Measurements from ENCODE around the gene RIPOR1.

RIPOR1 gene

DNA sequence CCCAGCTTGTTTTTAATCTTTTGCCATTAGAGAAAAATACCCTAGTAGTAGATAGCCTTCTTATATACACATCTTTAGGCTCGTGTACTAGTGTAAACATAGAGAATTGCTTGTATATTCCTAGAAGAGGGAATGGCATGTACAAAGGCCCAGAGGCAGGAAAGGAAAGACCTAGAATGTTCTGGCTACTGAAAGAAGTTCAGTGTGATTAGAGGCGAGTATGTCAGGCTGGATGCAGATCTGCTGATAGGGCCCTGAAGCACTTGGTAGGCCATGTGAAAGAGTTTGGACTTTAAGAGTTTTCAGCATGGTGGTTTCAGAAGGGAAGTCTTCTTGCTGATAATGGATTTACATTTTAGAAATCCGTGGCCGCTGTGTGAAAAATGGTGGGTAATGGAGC, 51.1 kb downstream of the RIPOR1 start:
- 95% methylated on average over 4 of the region's 4 CpGs for WGBS

GRCh38 chr16:67580202-67580601, 51.6 kb downstream of the RIPOR1 start:
- Histone ChIP-seq H2AFZ (ENCODE audit: low read depth, low read length) (no peak overlapping the region), H3K4ac (ENCODE audit: low read depth in 1 of 2, low read length in 2 of 2) (no peak overlapping the region), H2BK120ac (ENCODE audit: low read depth, low read length) (no peak overlapping the region), H3K27me3 (ENCODE audit: control insufficient read depth in 1 of 2, insufficient read depth in 1 of 2, low read length in 2 of 2) (no peaks in the 10 kb centered on the region), H3K36me3 (ENCODE audit: control insufficient read depth in 1 of 2, insufficient read depth in 2 of 2, low read depth in 1 of 2, low read length in 2 of 2) (peaks cover 10 to 18% of the 10 kb centered on the region in 2 experiments), H3K4me1 (ENCODE audit: control insufficient read depth, insufficient read depth, low read depth, low read length) (peaks cover 2% of the 10 kb centered on the region), H3K27ac (ENCODE audit: low read length, poor library complexity, severe bottlenecking) (no peak overlapping the region), H4K8ac (ENCODE audit: low read length) (no peak overlapping the region), H2BK15ac (ENCODE audit: low read depth, poor library complexity, severe bottlenecking) (no peak overlapping the region), H3K79me1 (replicated peaks; ENCODE audit: low read length, poor library complexity, severe bottlenecking) (peaks cover 5% of the 10 kb centered on the region), H3K4me3 (ENCODE audit: insufficient read depth in 1 of 2, low read depth in 1 of 2, low read length in 2 of 2) (no peak overlapping the region), H2AK5ac (ENCODE audit: low read length, severe bottlenecking) (no peak overlapping the region), H3K4me2 (ENCODE audit: low read length, poor library complexity, severe bottlenecking) (no peak overlapping the region), H3K23ac (ENCODE audit: low read length in 2 of 2) (no peak overlapping the region), H3K14ac (ENCODE audit: low read length in 2 of 2) (no peak overlapping the region), H2BK12ac (ENCODE audit: low read length in 2 of 2) (no peak overlapping the region), H4K91ac (ENCODE audit: low read length) (no peak overlapping the region), H3K18ac (ENCODE audit: low read depth in 1 of 2, low read length in 2 of 2) (no peak overlapping the region), H2BK5ac (ENCODE audit: low read depth, low read length, poor library complexity, severe bottlenecking) (no peak overlapping the region), H3K9ac (ENCODE audit: low read length) (no peak overlapping the region), H3K9me3 (ENCODE audit: control insufficient read depth, low read length) (no peaks in the 10 kb centered on the region)
- 100% methylated on average over 4 of the region's 4 CpGs for WGBS
- DNase-seq, result no peak

More for the DNA sequence above, 51.1 kb downstream of the RIPOR1 start:
- peaks cover 15 to 23% of the 10 kb centered on the region in 2 experiments for H3K36me3 ChIP-seq (ENCODE audit: control insufficient read depth in 1 of 2, insufficient read depth in 2 of 2, low read depth in 1 of 2, low read length in 2 of 2)
- H2AK5ac ChIP-seq (ENCODE audit: low read length, severe bottlenecking), result no peak overlapping the region
- H4K91ac ChIP-seq (ENCODE audit: low read length), result no peak overlapping the region
- H3K4ac ChIP-seq (ENCODE audit: low read depth in 1 of 2, low read length in 2 of 2), result no peak overlapping the region
- no peak overlapping the region for H2BK15ac ChIP-seq (ENCODE audit: low read depth, poor library complexity, severe bottlenecking)
- no peak overlapping the region for H2BK120ac ChIP-seq (ENCODE audit: low read depth, low read length)
- H2BK12ac ChIP-seq (ENCODE audit: low read length in 2 of 2), result no peak overlapping the region
- H3K9ac ChIP-seq (ENCODE audit: low read length), result no peak overlapping the region
- no peak overlapping the region for H3K14ac ChIP-seq (ENCODE audit: low read length in 2 of 2)
- no peak overlapping the region for H2BK5ac ChIP-seq (ENCODE audit: low read depth, low read length, poor library complexity, severe bottlenecking)
- no peak overlapping the region for H3K4me3 ChIP-seq (ENCODE audit: insufficient read depth in 1 of 2, low read depth in 1 of 2, low read length in 2 of 2)
- H3K4me1 ChIP-seq (ENCODE audit: control insufficient read depth, insufficient read depth, low read depth, low read length), result no peaks in the 10 kb centered on the region
- peaks cover 8% of the 10 kb centered on the region for H3K79me1 ChIP-seq (replicated peaks; ENCODE audit: low read length, poor library complexity, severe bottlenecking)
- no peak overlapping the region for H4K8ac ChIP-seq (ENCODE audit: low read length)
- no peak overlapping the region for H3K18ac ChIP-seq (ENCODE audit: low read depth in 1 of 2, low read length in 2 of 2)
- no peak overlapping the region for H2AFZ ChIP-seq (ENCODE audit: low read depth, low read length)
- no peak overlapping the region for H3K27ac ChIP-seq (ENCODE audit: low read length, poor library complexity, severe bottlenecking)
- no peaks in the 10 kb centered on the region for H3K9me3 ChIP-seq (ENCODE audit: control insufficient read depth, low read length)
- no peak overlapping the region for H3K23ac ChIP-seq (ENCODE audit: low read length in 2 of 2)
- H3K4me2 ChIP-seq (ENCODE audit: low read length, poor library complexity, severe bottlenecking), result no peak overlapping the region
- no peak for DNase-seq
- no peaks in the 10 kb centered on the region for H3K27me3 ChIP-seq (ENCODE audit: control insufficient read depth in 1 of 2, insufficient read depth in 1 of 2, low read length in 2 of 2)

DNA sequence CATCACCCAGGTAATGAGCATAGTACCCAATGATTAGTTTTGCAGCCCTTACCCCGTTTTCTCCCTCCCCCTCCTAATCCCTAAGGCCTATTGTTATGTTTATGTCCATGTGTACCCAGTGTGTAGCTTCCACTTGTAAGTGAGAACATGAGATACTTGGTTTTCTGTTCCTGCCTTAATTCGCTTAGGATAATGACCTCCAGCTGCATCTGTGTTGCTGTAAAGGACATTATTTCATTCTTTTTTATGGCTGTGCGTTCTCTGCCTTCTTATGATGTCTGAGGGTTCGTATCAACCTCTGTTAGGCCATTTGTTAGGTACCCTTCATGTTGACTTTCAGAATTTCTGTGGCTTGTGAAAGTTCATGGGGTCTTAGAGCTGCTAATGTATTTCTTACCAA, 64.7 kb downstream of the RIPOR1 start:
- H3K27me3 ChIP-seq (ENCODE audit: control insufficient read depth in 1 of 2, insufficient read depth in 1 of 2, low read length in 2 of 2), result no peaks in the 10 kb centered on the region
- no peak overlapping the region for H3K23ac ChIP-seq (ENCODE audit: low read length in 2 of 2)
- 80% methylated on average over 3 of the region's 4 CpGs for whole genome bisulfite sequencing
- no peak for DNase-seq
- H3K79me1 ChIP-seq (replicated peaks; ENCODE audit: low read length, poor library complexity, severe bottlenecking), result peaks cover 29% of the 10 kb centered on the region
- no peak overlapping the region for H3K4me3 ChIP-seq (ENCODE audit: insufficient read depth in 1 of 2, low read depth in 1 of 2, low read length in 2 of 2)
- no peak overlapping the region for H2BK120ac ChIP-seq (ENCODE audit: low read depth, low read length)
- H4K8ac ChIP-seq (ENCODE audit: low read length), result no peak overlapping the region
- H3K18ac ChIP-seq (ENCODE audit: low read depth in 1 of 2, low read length in 2 of 2), result no peak overlapping the region
- H3K9ac ChIP-seq (ENCODE audit: low read length), result no peak overlapping the region
- no peaks in the 10 kb centered on the region for H3K9me3 ChIP-seq (ENCODE audit: control insufficient read depth, low read length)
- H4K91ac ChIP-seq (ENCODE audit: low read length), result no peak overlapping the region
- H3K4me2 ChIP-seq (ENCODE audit: low read length, poor library complexity, severe bottlenecking), result no peak overlapping the region
- no peak overlapping the region for H2BK12ac ChIP-seq (ENCODE audit: low read length in 2 of 2)
- peaks cover 1% of the 10 kb centered on the region for H3K4me1 ChIP-seq (ENCODE audit: control insufficient read depth, insufficient read depth, low read depth, low read length)
- peaks cover 0 to 10% of the 10 kb centered on the region in 2 experiments for H3K36me3 ChIP-seq (ENCODE audit: control insufficient read depth in 1 of 2, insufficient read depth in 2 of 2, low read depth in 1 of 2, low read length in 2 of 2)
- no peak overlapping the region for H2AFZ ChIP-seq (ENCODE audit: low read depth, low read length)
- no peak overlapping the region for H2AK5ac ChIP-seq (ENCODE audit: low read length, severe bottlenecking)
- no peak overlapping the region for H3K14ac ChIP-seq (ENCODE audit: low read length in 2 of 2)
- H2BK15ac ChIP-seq (ENCODE audit: low read depth, poor library complexity, severe bottlenecking), result no peak overlapping the region
- H2BK5ac ChIP-seq (ENCODE audit: low read depth, low read length, poor library complexity, severe bottlenecking), result no peak overlapping the region
- no peak overlapping the region for H3K4ac ChIP-seq (ENCODE audit: low read depth in 1 of 2, low read length in 2 of 2)
- H3K27ac ChIP-seq (ENCODE audit: low read length, poor library complexity, severe bottlenecking), result no peak overlapping the region

- Histone ChIP-seq H2BK15ac (ENCODE audit: low read depth, poor library complexity, severe bottlenecking) (no peak overlapping the region), H3K36me3 (ENCODE audit: control insufficient read depth in 1 of 2, insufficient read depth in 2 of 2, low read depth in 1 of 2, low read length in 2 of 2) (peaks cover 0 to 10% of the 10 kb centered on the region in 2 experiments), H4K8ac (ENCODE audit: low read length) (no peak overlapping the region), H3K27me3 (ENCODE audit: control insufficient read depth in 1 of 2, insufficient read depth in 1 of 2, low read length in 2 of 2) (no peaks in the 10 kb centered on the region), H3K79me1 (replicated peaks; ENCODE audit: low read length, poor library complexity, severe bottlenecking) (peaks cover 30% of the 10 kb centered on the region), H3K4me1 (ENCODE audit: control insufficient read depth, insufficient read depth, low read depth, low read length) (peaks cover 1% of the 10 kb centered on the region), H3K4me2 (ENCODE audit: low read length, poor library complexity, severe bottlenecking) (no peak overlapping the region), H3K4me3 (ENCODE audit: insufficient read depth in 1 of 2, low read depth in 1 of 2, low read length in 2 of 2) (no peak overlapping the region), H3K9ac (ENCODE audit: low read length) (no peak overlapping the region), H3K18ac (ENCODE audit: low read depth in 1 of 2, low read length in 2 of 2) (no peak overlapping the region), H3K27ac (ENCODE audit: low read length, poor library complexity, severe bottlenecking) (no peak overlapping the region), H3K9me3 (ENCODE audit: control insufficient read depth, low read length) (no peaks in the 10 kb centered on the region), H2BK5ac (ENCODE audit: low read depth, low read length, poor library complexity, severe bottlenecking) (no peak overlapping the region), H3K4ac (ENCODE audit: low read depth in 1 of 2, low read length in 2 of 2) (no peak overlapping the region), H3K14ac (ENCODE audit: low read length in 2 of 2) (no peak overlapping the region), H2BK120ac (ENCODE audit: low read depth, low read length) (no peak overlapping the region), H4K91ac (ENCODE audit: low read length) (no peak overlapping the region), H2AFZ (ENCODE audit: low read depth, low read length) (no peak overlapping the region), H2BK12ac (ENCODE audit: low read length in 2 of 2) (no peak overlapping the region), H3K23ac (ENCODE audit: low read length in 2 of 2) (no peak overlapping the region), H2AK5ac (ENCODE audit: low read length, severe bottlenecking) (no peak overlapping the region)
- no peak for DNase-seq
These were observed 65.1 kb downstream of the RIPOR1 start for GRCh38 chr16:67593701-67594100.

Measured in mesenchymal stem cell (in vitro differentiated cells and primary cell).